Measurements from ENCODE around the gene NSUN2.

NSUN2 gene

DNA sequence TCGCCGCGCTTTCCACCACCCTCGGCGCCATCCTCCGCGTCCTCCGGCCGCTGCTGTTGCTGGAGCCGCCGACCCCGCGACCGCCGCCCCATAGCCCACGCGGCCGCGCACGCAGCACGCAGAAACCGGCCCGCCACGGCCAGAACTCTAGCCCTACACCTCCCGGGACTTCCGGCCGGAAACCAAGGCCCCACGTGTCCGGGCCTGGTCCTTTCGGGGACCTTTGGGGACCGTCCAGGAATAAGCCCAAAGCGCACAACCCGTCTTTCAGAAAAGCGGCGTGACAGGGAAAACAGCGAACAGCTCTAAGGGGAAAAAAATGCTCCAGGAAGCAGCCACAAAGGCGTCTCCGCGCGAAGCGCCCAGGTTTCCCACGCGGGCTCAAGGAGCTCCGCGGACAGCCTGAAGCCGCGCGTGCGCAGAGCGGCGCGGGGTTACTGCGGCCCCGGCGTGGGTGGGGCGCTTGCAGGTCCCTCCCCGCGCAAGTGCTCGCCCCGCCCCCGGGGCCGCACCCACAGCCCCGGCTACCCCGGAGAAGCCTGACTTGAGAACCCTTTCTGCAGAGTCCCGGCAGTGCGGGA, at the start of gene NSUN2, which contains the start of gene SRD5A1:
NSUN2 (minus strand) TSS at position 157 of the 581 bp plus-strand sequence; CDS start at position 92, 65 bp downstream.
SRD5A1 (plus strand) TSS at position 553 of the 581 bp plus-strand sequence. CDS start 137 bp downstream, outside the sequence.
- no peak for TF ChIP-seq EZH2 (optimal IDR thresholded peaks at IDR 0.05; ENCODE audit: low read depth, low read length)
- TF ChIP-seq, protein P1, sequence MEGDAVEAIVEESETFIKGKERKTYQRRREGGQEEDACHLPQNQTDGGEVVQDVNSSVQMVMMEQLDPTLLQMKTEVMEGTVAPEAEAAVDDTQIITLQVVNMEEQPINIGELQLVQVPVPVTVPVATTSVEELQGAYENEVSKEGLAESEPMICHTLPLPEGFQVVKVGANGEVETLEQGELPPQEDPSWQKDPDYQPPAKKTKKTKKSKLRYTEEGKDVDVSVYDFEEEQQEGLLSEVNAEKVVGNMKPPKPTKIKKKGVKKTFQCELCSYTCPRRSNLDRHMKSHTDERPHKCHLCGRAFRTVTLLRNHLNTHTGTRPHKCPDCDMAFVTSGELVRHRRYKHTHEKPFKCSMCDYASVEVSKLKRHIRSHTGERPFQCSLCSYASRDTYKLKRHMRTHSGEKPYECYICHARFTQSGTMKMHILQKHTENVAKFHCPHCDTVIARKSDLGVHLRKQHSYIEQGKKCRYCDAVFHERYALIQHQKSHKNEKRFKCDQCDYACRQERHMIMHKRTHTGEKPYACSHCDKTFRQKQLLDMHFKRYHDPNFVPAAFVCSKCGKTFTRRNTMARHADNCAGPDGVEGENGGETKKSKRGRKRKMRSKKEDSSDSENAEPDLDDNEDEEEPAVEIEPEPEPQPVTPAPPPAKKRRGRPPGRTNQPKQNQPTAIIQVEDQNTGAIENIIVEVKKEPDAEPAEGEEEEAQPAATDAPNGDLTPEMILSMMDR (IDR thresholded peaks at IDR 0.05; ENCODE audit: low read length) = no peak
- no peak for TF ChIP-seq EZH2phosphoT487 (IDR thresholded peaks at IDR 0.05; ENCODE audit: low read length)
- Histone ChIP-seq H3K27me3 (replicated peaks; ENCODE audit: insufficient read depth, low read length) (no peaks in the 10 kb centered on the region), H3K4me2 (ENCODE audit: low read depth, low read length) (peak within 1 kb of the TSS; percentile 96), H4K20me1 (ENCODE audit: insufficient read depth, low read length) (peaks cover 7% of the 10 kb centered on the region; the same call in 1 of the 2 replicates), H3K9ac (ENCODE audit: low read length) (peak within 1 kb of the TSS; percentile 96), H3K4me1 (ENCODE audit: low read length) (peaks cover 10% of the 10 kb centered on the region), H3K27ac (ENCODE audit: low read length) (peak within 1 kb of the TSS; percentile 82), H3K9me2 (replicated peaks; ENCODE audit: insufficient read depth, low read length) (no peaks in the 10 kb centered on the region), H3K79me2 (ENCODE audit: low read length) (peaks cover 73% of the 10 kb centered on the region), H3K4me3 (ENCODE audit: low read length) (peak within 1 kb of the TSS; percentile 69), H3K9me3 (replicated peaks; ENCODE audit: insufficient read depth, low read length) (no peaks in the 10 kb centered on the region), H3F3A (ENCODE audit: insufficient read depth, low read length) (no peaks in the 10 kb centered on the region), H2AFZ (ENCODE audit: low read length) (peak within 1 kb of the TSS; percentile 93), H3K36me3 (replicated peaks; ENCODE audit: insufficient read depth, low read length) (peaks cover 14% of the 10 kb centered on the region; the same call in 1 of the 2 replicates)
- DNase-seq = peak; percentile 93

DNA sequence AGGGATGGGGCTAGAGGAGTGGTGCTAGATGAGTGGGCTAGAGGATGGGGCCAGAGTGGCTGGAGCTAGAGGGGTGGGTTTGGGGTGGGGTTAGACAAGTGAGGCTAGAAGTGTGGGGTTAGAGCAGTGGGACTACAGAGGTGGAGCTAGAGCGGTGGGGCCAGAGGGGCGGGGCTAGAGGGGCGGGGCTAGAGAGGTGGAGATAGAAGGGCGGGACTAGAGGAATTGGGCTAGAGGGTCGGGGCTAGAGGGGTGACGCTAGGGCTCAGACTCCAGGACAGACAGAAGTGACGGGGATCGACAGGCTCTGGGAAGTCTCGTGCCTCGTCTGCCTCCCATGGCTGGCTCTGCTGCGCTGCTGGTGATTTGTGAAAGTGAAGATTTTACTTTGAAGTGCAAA, 49.4 kb upstream of the NSUN2 start:
- Histone ChIP-seq H3K27ac (ENCODE audit: low read length) (no peak overlapping the region), H3K27me3 (replicated peaks; ENCODE audit: insufficient read depth, low read length) (no peaks in the 10 kb centered on the region), H3K9me3 (replicated peaks; ENCODE audit: insufficient read depth, low read length) (no peaks in the 10 kb centered on the region), H2AFZ (ENCODE audit: low read length) (no peak overlapping the region), H3K36me3 (replicated peaks; ENCODE audit: insufficient read depth, low read length) (no peaks in the 10 kb centered on the region), H3K4me3 (ENCODE audit: low read length) (no peak overlapping the region), H3K9me2 (replicated peaks; ENCODE audit: insufficient read depth, low read length) (no peaks in the 10 kb centered on the region), H3K4me1 (ENCODE audit: low read length) (no peaks in the 10 kb centered on the region), H3K79me2 (ENCODE audit: low read length) (no peaks in the 10 kb centered on the region), H3K9ac (ENCODE audit: low read length) (no peak overlapping the region), H3K4me2 (ENCODE audit: low read depth, low read length) (no peak overlapping the region), H3F3A (ENCODE audit: insufficient read depth, low read length) (no peaks in the 10 kb centered on the region), H4K20me1 (ENCODE audit: insufficient read depth, low read length) (no peaks in the 10 kb centered on the region)
- DNase-seq = no peak
- TF ChIP-seq, protein P1 (IDR thresholded peaks at IDR 0.05; ENCODE audit: low read length) = no peak
- TF ChIP-seq EZH2phosphoT487 (IDR thresholded peaks at IDR 0.05; ENCODE audit: low read length) (no peak), EZH2 (optimal IDR thresholded peaks at IDR 0.05; ENCODE audit: low read depth, low read length) (no peak)

DNA sequence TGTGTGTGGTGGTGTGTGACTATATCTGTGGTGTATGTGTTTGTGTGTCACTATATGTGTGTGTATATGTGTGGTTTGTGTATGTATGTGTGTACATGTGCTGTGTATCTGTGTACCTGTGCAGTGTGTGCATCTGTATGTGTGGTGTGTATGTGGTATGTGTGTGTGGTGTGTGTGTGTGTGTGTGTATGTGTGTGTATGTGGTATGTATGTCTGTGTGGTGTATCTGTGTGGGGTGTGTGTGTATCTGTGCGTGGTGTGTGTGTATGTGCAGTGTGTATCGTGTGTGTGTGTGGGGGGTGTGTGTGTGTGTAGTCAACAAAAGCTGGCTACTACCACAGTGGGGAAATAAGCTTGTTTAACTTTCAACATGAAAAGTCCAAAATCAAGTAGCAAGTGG, 48.8 kb upstream of the NSUN2 start:
- no peak overlapping the region for H3K27ac ChIP-seq (ENCODE audit: low read length)
- no peak overlapping the region for H3K4me3 ChIP-seq (ENCODE audit: low read length)
- no peaks in the 10 kb centered on the region for H3K36me3 ChIP-seq (replicated peaks; ENCODE audit: insufficient read depth, low read length)
- no peak overlapping the region for H3K4me2 ChIP-seq (ENCODE audit: low read depth, low read length)
- no peaks in the 10 kb centered on the region for H3K79me2 ChIP-seq (ENCODE audit: low read length)
- H3K27me3 ChIP-seq (replicated peaks; ENCODE audit: insufficient read depth, low read length) = no peaks in the 10 kb centered on the region
- no peaks in the 10 kb centered on the region for H4K20me1 ChIP-seq (ENCODE audit: insufficient read depth, low read length)
- no peaks in the 10 kb centered on the region for H3K9me2 ChIP-seq (replicated peaks; ENCODE audit: insufficient read depth, low read length)
- H3K9me3 ChIP-seq (replicated peaks; ENCODE audit: insufficient read depth, low read length) = no peaks in the 10 kb centered on the region
- TF ChIP-seq EZH2phosphoT487 (IDR thresholded peaks at IDR 0.05; ENCODE audit: low read length) = no peak
- TF ChIP-seq, protein P1 (IDR thresholded peaks at IDR 0.05; ENCODE audit: low read length) = no peak
- no peak for TF ChIP-seq EZH2 (optimal IDR thresholded peaks at IDR 0.05; ENCODE audit: low read depth, low read length)
- no peak overlapping the region for H3K9ac ChIP-seq (ENCODE audit: low read length)
- no peaks in the 10 kb centered on the region for H3F3A ChIP-seq (ENCODE audit: insufficient read depth, low read length)
- DNase-seq = no peak
- H3K4me1 ChIP-seq (ENCODE audit: low read length) = no peaks in the 10 kb centered on the region
- no peak overlapping the region for H2AFZ ChIP-seq (ENCODE audit: low read length)
